Ectodermal cell (in vitro differentiated cells): ENCODE measurements around the gene SLIT1. TPM values are rescaled to one million over a fixed set of nuclear protein-coding genes. Genes with fewer than 3 reads are reported as not detected.
A peak's percentile ranks its signal among the peaks of the same experiment; 100 is the strongest.

Experiments
- H3K27ac ChIP-seq: 2 replicates; pipeline ENCODE4 v1.7.0; 2013; ENCODE audit warnings: mild to moderate bottlenecking, low read depth, low read length; ENCODE audit not compliant: insufficient read depth, poor library complexity, severe bottlenecking
- H3K27me3 ChIP-seq: 2 replicates; pipeline ENCODE4 v1.7.0; 2013; ENCODE audit warnings: mild to moderate bottlenecking, low read length; ENCODE audit not compliant: insufficient read depth, control insufficient read depth, poor library complexity, severe bottlenecking
- H3K36me3 ChIP-seq: one replicate; pipeline ENCODE4 v1.7.0; 2013; ENCODE audit warnings: low read length; ENCODE audit not compliant: control insufficient read depth, insufficient read depth
- H3K4me1 ChIP-seq: one replicate; pipeline ENCODE4 v1.7.0; 2013; ENCODE audit warnings: low read length; ENCODE audit not compliant: control insufficient read depth, insufficient read depth
- H3K4me3 ChIP-seq: 2 replicates; pipeline ENCODE4 v1.7.0; 2013; ENCODE audit warnings: low read depth, low read length, control low read depth; ENCODE audit not compliant: insufficient read depth
- H3K9me3 ChIP-seq: 2 replicates; pipeline ENCODE4 v1.7.0; 2013; ENCODE audit warnings: mild to moderate bottlenecking, low read length, moderate library complexity; ENCODE audit not compliant: control insufficient read depth
- WGBS, 2 experiments: methylation state at CpG; one replicate each; pipeline ENCODE4 v1.1.7; 2013; ENCODE audit warnings: missing lambda C conversion rate in 2 of 2; 5-methylcytosine and 5-hydroxymethylcytosine counted together
- polyA plus RNA-seq, 4 experiments: library from polyadenylated mRNA; stranded (reverse); fragments of 50-300 nt; gene quantifications; one replicate each; pipeline ENCODE4 v1.2.3, GENCODE V29; 2013

Gene SLIT1
- polyA plus RNA-seq (2013, experiment 1 of 4), result 18.2 TPM
- 16.6 TPM for polyA plus RNA-seq (2013, experiment 2 of 4)
- 15.0 TPM for polyA plus RNA-seq (2013, experiment 3 of 4)
- polyA plus RNA-seq (2013, experiment 4 of 4), result 15.7 TPM

- Histone ChIP-seq H3K4me3 (peak within 1 kb of the TSS; percentile 46), H3K4me1 (peaks cover 21% of the 10 kb centered on the region), H3K27ac (no peak within 1 kb of the TSS), H3K27me3 (peaks cover 81% of the 10 kb centered on the region), H3K9me3 (no peaks in the 10 kb centered on the region), H3K36me3 (no peaks in the 10 kb centered on the region)
- 1% methylated on average over 74 of the region's 74 CpGs for WGBS, 2 experiments
These were observed at the start of gene SLIT1 for GRCh38 chr10:97185326-97186058. Gene SLIT1 (minus strand): TSS chr10:97185959. CDS start chr10:97185674, 285 bp downstream.

- Histone ChIP-seq H3K4me3 (no peak overlapping the region), H3K27me3 (no peaks in the 10 kb centered on the region), H3K9me3 (no peaks in the 10 kb centered on the region), H3K36me3 (peaks cover 7% of the 10 kb centered on the region), H3K4me1 (no peaks in the 10 kb centered on the region), H3K27ac (no peak overlapping the region)
- WGBS, 2 experiments, result 98% methylated on average over 4 of the region's 4 CpGs
These were observed 49.6 kb upstream of the SLIT1 start for GRCh38 chr10:97235353-97235752.

GRCh38 chr10:97234400-97234799 is 48.6 kb upstream of the SLIT1 start:
- no peaks in the 10 kb centered on the region for H3K27me3 ChIP-seq
- no peak overlapping the region for H3K4me3 ChIP-seq
- peaks cover 8% of the 10 kb centered on the region for H3K36me3 ChIP-seq
- no peak overlapping the region for H3K27ac ChIP-seq
- 88% methylated on average over 1 of the region's 1 CpG; no CpG with 5 or more reads in 1 of the 2 experiments for WGBS, 2 experiments
- H3K4me1 ChIP-seq, result no peaks in the 10 kb centered on the region
- H3K9me3 ChIP-seq, result no peaks in the 10 kb centered on the region

GRCh38 chr10:97230146-97230545 is 44.4 kb upstream of the SLIT1 start:
- H3K9me3 ChIP-seq, result no peaks in the 10 kb centered on the region
- 67% methylated on average over 1 of the region's 1 CpG; no CpG with 5 or more reads in 1 of the 2 experiments for WGBS, 2 experiments
- H3K36me3 ChIP-seq, result peaks cover 28% of the 10 kb centered on the region
- H3K27me3 ChIP-seq, result no peaks in the 10 kb centered on the region
- H3K27ac ChIP-seq, result no peak overlapping the region
- no peaks in the 10 kb centered on the region for H3K4me1 ChIP-seq
- no peak overlapping the region for H3K4me3 ChIP-seq

GRCh38 chr10:97229322-97230015 is 43.7 kb upstream of the SLIT1 start:
- Histone ChIP-seq H3K4me1 (no peaks in the 10 kb centered on the region), H3K27ac (no peak overlapping the region), H3K9me3 (no peaks in the 10 kb centered on the region), H3K36me3 (peaks cover 28% of the 10 kb centered on the region), H3K4me3 (no peak overlapping the region), H3K27me3 (no peaks in the 10 kb centered on the region)
- WGBS, 2 experiments, result 97 to 100% methylated on average over 1 of the region's 1 CpG

GRCh38 chr10:97228775-97229157 is 43.0 kb upstream of the SLIT1 start:
- no peak overlapping the region for H3K4me3 ChIP-seq
- H3K27me3 ChIP-seq, result no peaks in the 10 kb centered on the region
- no peaks in the 10 kb centered on the region for H3K4me1 ChIP-seq
- H3K9me3 ChIP-seq, result no peaks in the 10 kb centered on the region
- 97% methylated on average over 1 of the region's 1 CpG for WGBS, 2 experiments
- peaks cover 28% of the 10 kb centered on the region for H3K36me3 ChIP-seq
- no peak overlapping the region for H3K27ac ChIP-seq

GRCh38 chr10:97228130-97228774 is 42.5 kb upstream of the SLIT1 start:
- Histone ChIP-seq H3K9me3 (no peaks in the 10 kb centered on the region), H3K4me3 (no peak overlapping the region), H3K27me3 (no peaks in the 10 kb centered on the region), H3K27ac (no peak overlapping the region), H3K36me3 (peaks cover 28% of the 10 kb centered on the region), H3K4me1 (peaks cover 2% of the 10 kb centered on the region)
- 93 to 99% methylated on average over 3 of the region's 3 CpGs for WGBS, 2 experiments

- peaks cover 25% of the 10 kb centered on the region for H3K36me3 ChIP-seq
- no peak overlapping the region for H3K27ac ChIP-seq
- no peaks in the 10 kb centered on the region for H3K27me3 ChIP-seq
- no peaks in the 10 kb centered on the region for H3K9me3 ChIP-seq
- WGBS, 2 experiments, result 86 to 96% methylated on average over 4 of the region's 4 CpGs
- H3K4me1 ChIP-seq, result peaks cover 12% of the 10 kb centered on the region
- H3K4me3 ChIP-seq, result no peak overlapping the region
These were observed 40.6 kb upstream of the SLIT1 start for GRCh38 chr10:97226398-97226797.

- WGBS, 2 experiments, result 92% methylated on average over 3 of the region's 4 CpGs
- Histone ChIP-seq H3K9me3 (no peaks in the 10 kb centered on the region), H3K27ac (no peak overlapping the region), H3K27me3 (no peaks in the 10 kb centered on the region), H3K36me3 (peaks cover 25% of the 10 kb centered on the region), H3K4me1 (peaks cover 12% of the 10 kb centered on the region), H3K4me3 (no peak overlapping the region)
These were observed 39.0 kb upstream of the SLIT1 start for GRCh38 chr10:97224483-97225435.
